ENCODE data around the gene FCRL4.

FCRL4 gene

GRCh38 chr1:157597959-157598667 lies at the start of gene FCRL4:
Gene FCRL4, minus strand, starts transcription at chr1:157598085. Its CDS starts 141 bp downstream, at chr1:157597944.
- Histone ChIP-seq H3K9ac (ENCODE audit: low read length) (no peak within 1 kb of the TSS), H3K4me1 (ENCODE audit: insufficient read depth, low read length) (no peaks in the 10 kb centered on the region), H3K36me3 (ENCODE audit: insufficient read depth, low read length) (no peaks in the 10 kb centered on the region), H3K27ac (ENCODE audit: low read depth, low read length) (no peak within 1 kb of the TSS), H3K4me3 (ENCODE audit: low read depth in 1 of 2, low read length in 2 of 2) (no peak within 1 kb of the TSS), H3K27me3 (ENCODE audit: control insufficient read depth in 1 of 2, insufficient read depth in 2 of 2, low read length in 2 of 2) (no peaks in the 10 kb centered on the region), H3K9me3 (ENCODE audit: low read length) (no peaks in the 10 kb centered on the region)

- Histone ChIP-seq H3K27me3 (ENCODE audit: control insufficient read depth in 1 of 2, insufficient read depth in 2 of 2, low read length in 2 of 2) (no peaks in the 10 kb centered on the region), H3K36me3 (ENCODE audit: insufficient read depth, low read length) (no peaks in the 10 kb centered on the region), H3K27ac (ENCODE audit: low read depth, low read length) (no peak overlapping the region), H3K4me3 (ENCODE audit: low read depth in 1 of 2, low read length in 2 of 2) (no peak overlapping the region), H3K9ac (ENCODE audit: low read length) (no peak overlapping the region), H3K4me1 (ENCODE audit: insufficient read depth, low read length) (no peaks in the 10 kb centered on the region), H3K9me3 (ENCODE audit: low read length) (no peaks in the 10 kb centered on the region)
Observed at GRCh38 chr1:157646144-157646543, 48.3 kb upstream of the FCRL4 start.

GRCh38 chr1:157641177-157641576 lies 43.3 kb upstream of the FCRL4 start:
- H3K9ac ChIP-seq (ENCODE audit: low read length): no peak overlapping the region
- no peaks in the 10 kb centered on the region for H3K27me3 ChIP-seq (ENCODE audit: control insufficient read depth in 1 of 2, insufficient read depth in 2 of 2, low read length in 2 of 2)
- no peak overlapping the region for H3K4me3 ChIP-seq (ENCODE audit: low read depth in 1 of 2, low read length in 2 of 2)
- no peaks in the 10 kb centered on the region for H3K4me1 ChIP-seq (ENCODE audit: insufficient read depth, low read length)
- H3K36me3 ChIP-seq (ENCODE audit: insufficient read depth, low read length): no peaks in the 10 kb centered on the region
- no peaks in the 10 kb centered on the region for H3K9me3 ChIP-seq (ENCODE audit: low read length)
- no peak overlapping the region for H3K27ac ChIP-seq (ENCODE audit: low read depth, low read length)

- Histone ChIP-seq H3K9me3 (ENCODE audit: low read length) (no peaks in the 10 kb centered on the region), H3K4me1 (ENCODE audit: insufficient read depth, low read length) (no peaks in the 10 kb centered on the region), H3K27ac (ENCODE audit: low read depth, low read length) (no peak overlapping the region), H3K27me3 (ENCODE audit: control insufficient read depth in 1 of 2, insufficient read depth in 2 of 2, low read length in 2 of 2) (no peaks in the 10 kb centered on the region), H3K4me3 (ENCODE audit: low read depth in 1 of 2, low read length in 2 of 2) (no peak overlapping the region), H3K36me3 (ENCODE audit: insufficient read depth, low read length) (no peaks in the 10 kb centered on the region), H3K9ac (ENCODE audit: low read length) (no peak overlapping the region)
Observed at GRCh38 chr1:157639800-157640199, 41.9 kb upstream of the FCRL4 start.

- Histone ChIP-seq H3K4me3 (ENCODE audit: low read depth in 1 of 2, low read length in 2 of 2) (no peak overlapping the region), H3K9ac (ENCODE audit: low read length) (no peak overlapping the region), H3K27ac (ENCODE audit: low read depth, low read length) (no peak overlapping the region), H3K4me1 (ENCODE audit: insufficient read depth, low read length) (no peaks in the 10 kb centered on the region), H3K36me3 (ENCODE audit: insufficient read depth, low read length) (no peaks in the 10 kb centered on the region), H3K27me3 (ENCODE audit: control insufficient read depth in 1 of 2, insufficient read depth in 2 of 2, low read length in 2 of 2) (no peaks in the 10 kb centered on the region), H3K9me3 (ENCODE audit: low read length) (no peaks in the 10 kb centered on the region)
Observed at GRCh38 chr1:157628773-157629172, 30.9 kb upstream of the FCRL4 start.

GRCh38 chr1:157626099-157626498 lies 28.2 kb upstream of the FCRL4 start:
- H3K9ac ChIP-seq (ENCODE audit: low read length): no peak overlapping the region
- H3K4me3 ChIP-seq (ENCODE audit: low read depth in 1 of 2, low read length in 2 of 2): no peak overlapping the region
- H3K4me1 ChIP-seq (ENCODE audit: insufficient read depth, low read length): no peaks in the 10 kb centered on the region
- H3K27me3 ChIP-seq (ENCODE audit: control insufficient read depth in 1 of 2, insufficient read depth in 2 of 2, low read length in 2 of 2): no peaks in the 10 kb centered on the region
- no peak overlapping the region for H3K27ac ChIP-seq (ENCODE audit: low read depth, low read length)
- no peaks in the 10 kb centered on the region for H3K9me3 ChIP-seq (ENCODE audit: low read length)
- H3K36me3 ChIP-seq (ENCODE audit: insufficient read depth, low read length): no peaks in the 10 kb centered on the region

- no peak overlapping the region for H3K4me3 ChIP-seq (ENCODE audit: low read depth in 1 of 2, low read length in 2 of 2)
- no peaks in the 10 kb centered on the region for H3K36me3 ChIP-seq (ENCODE audit: insufficient read depth, low read length)
- no peak overlapping the region for H3K9ac ChIP-seq (ENCODE audit: low read length)
- no peak overlapping the region for H3K27ac ChIP-seq (ENCODE audit: low read depth, low read length)
- H3K4me1 ChIP-seq (ENCODE audit: insufficient read depth, low read length): no peaks in the 10 kb centered on the region
- no peaks in the 10 kb centered on the region for H3K27me3 ChIP-seq (ENCODE audit: control insufficient read depth in 1 of 2, insufficient read depth in 2 of 2, low read length in 2 of 2)
- H3K9me3 ChIP-seq (ENCODE audit: low read length): no peaks in the 10 kb centered on the region
Observed at GRCh38 chr1:157624471-157624870, 26.6 kb upstream of the FCRL4 start.

- H3K9ac ChIP-seq (ENCODE audit: low read length): no peak overlapping the region
- H3K4me1 ChIP-seq (ENCODE audit: insufficient read depth, low read length): no peaks in the 10 kb centered on the region
- H3K27ac ChIP-seq (ENCODE audit: low read depth, low read length): no peak overlapping the region
- no peaks in the 10 kb centered on the region for H3K36me3 ChIP-seq (ENCODE audit: insufficient read depth, low read length)
- H3K27me3 ChIP-seq (ENCODE audit: control insufficient read depth in 1 of 2, insufficient read depth in 2 of 2, low read length in 2 of 2): no peaks in the 10 kb centered on the region
- no peaks in the 10 kb centered on the region for H3K9me3 ChIP-seq (ENCODE audit: low read length)
- H3K4me3 ChIP-seq (ENCODE audit: low read depth in 1 of 2, low read length in 2 of 2): no peak overlapping the region
Observed at GRCh38 chr1:157622471-157622870, 24.6 kb upstream of the FCRL4 start.

- Histone ChIP-seq H3K27ac (ENCODE audit: low read depth, low read length) (no peak overlapping the region), H3K9me3 (ENCODE audit: low read length) (no peaks in the 10 kb centered on the region), H3K9ac (ENCODE audit: low read length) (no peak overlapping the region), H3K27me3 (ENCODE audit: control insufficient read depth in 1 of 2, insufficient read depth in 2 of 2, low read length in 2 of 2) (no peaks in the 10 kb centered on the region), H3K36me3 (ENCODE audit: insufficient read depth, low read length) (no peaks in the 10 kb centered on the region), H3K4me1 (ENCODE audit: insufficient read depth, low read length) (no peaks in the 10 kb centered on the region), H3K4me3 (ENCODE audit: low read depth in 1 of 2, low read length in 2 of 2) (no peak overlapping the region)
Observed at GRCh38 chr1:157618190-157618589, 20.3 kb upstream of the FCRL4 start.

GRCh38 chr1:157600236-157600635 lies 2.4 kb upstream of the FCRL4 start:
- H3K9ac ChIP-seq (ENCODE audit: low read length): no peak overlapping the region
- no peaks in the 10 kb centered on the region for H3K9me3 ChIP-seq (ENCODE audit: low read length)
- no peak overlapping the region for H3K27ac ChIP-seq (ENCODE audit: low read depth, low read length)
- no peaks in the 10 kb centered on the region for H3K36me3 ChIP-seq (ENCODE audit: insufficient read depth, low read length)
- H3K27me3 ChIP-seq (ENCODE audit: control insufficient read depth in 1 of 2, insufficient read depth in 2 of 2, low read length in 2 of 2): no peaks in the 10 kb centered on the region
- H3K4me3 ChIP-seq (ENCODE audit: low read depth in 1 of 2, low read length in 2 of 2): no peak overlapping the region
- H3K4me1 ChIP-seq (ENCODE audit: insufficient read depth, low read length): no peaks in the 10 kb centered on the region

- Histone ChIP-seq H3K9ac (ENCODE audit: low read length) (no peak overlapping the region), H3K4me3 (ENCODE audit: low read depth in 1 of 2, low read length in 2 of 2) (no peak overlapping the region), H3K36me3 (ENCODE audit: insufficient read depth, low read length) (no peaks in the 10 kb centered on the region), H3K4me1 (ENCODE audit: insufficient read depth, low read length) (no peaks in the 10 kb centered on the region), H3K9me3 (ENCODE audit: low read length) (no peaks in the 10 kb centered on the region), H3K27me3 (ENCODE audit: control insufficient read depth in 1 of 2, insufficient read depth in 2 of 2, low read length in 2 of 2) (no peaks in the 10 kb centered on the region), H3K27ac (ENCODE audit: low read depth, low read length) (no peak overlapping the region)
Observed at GRCh38 chr1:157596384-157596783, 1.5 kb downstream of the FCRL4 start.

GRCh38 chr1:157595356-157595755 lies 2.5 kb downstream of the FCRL4 start:
- no peak overlapping the region for H3K4me3 ChIP-seq (ENCODE audit: low read depth in 1 of 2, low read length in 2 of 2)
- H3K9me3 ChIP-seq (ENCODE audit: low read length): no peaks in the 10 kb centered on the region
- H3K9ac ChIP-seq (ENCODE audit: low read length): no peak overlapping the region
- no peaks in the 10 kb centered on the region for H3K36me3 ChIP-seq (ENCODE audit: insufficient read depth, low read length)
- H3K27me3 ChIP-seq (ENCODE audit: control insufficient read depth in 1 of 2, insufficient read depth in 2 of 2, low read length in 2 of 2): no peaks in the 10 kb centered on the region
- H3K27ac ChIP-seq (ENCODE audit: low read depth, low read length): no peak overlapping the region
- no peaks in the 10 kb centered on the region for H3K4me1 ChIP-seq (ENCODE audit: insufficient read depth, low read length)

Data from muscle layer of colon (tissue), 2 donors.